Stimulated activated CD4-positive, alpha-beta T cell treated with anti-CD3 and anti-CD28 coated beads, Interleukin-12 subunit alpha, Interleukin-12 subunit beta, amount 100 ng/mL, for 24 hours (primary cell): ENCODE data around the gene FUT4.
"Not testable (repeated sequence)": the region's sequence is repeated elsewhere in the genome, so short reads cannot be mapped to it uniquely, and the experiment has no call there.

ENCODE experiments used
- DNase-seq, 2 experiments: peaks; one replicate each; pipeline ENCODE4 v3.0.0-alpha.2; 2020; ENCODE audit warnings: low read depth in 2 of 2

Gene FUT4, protein sequence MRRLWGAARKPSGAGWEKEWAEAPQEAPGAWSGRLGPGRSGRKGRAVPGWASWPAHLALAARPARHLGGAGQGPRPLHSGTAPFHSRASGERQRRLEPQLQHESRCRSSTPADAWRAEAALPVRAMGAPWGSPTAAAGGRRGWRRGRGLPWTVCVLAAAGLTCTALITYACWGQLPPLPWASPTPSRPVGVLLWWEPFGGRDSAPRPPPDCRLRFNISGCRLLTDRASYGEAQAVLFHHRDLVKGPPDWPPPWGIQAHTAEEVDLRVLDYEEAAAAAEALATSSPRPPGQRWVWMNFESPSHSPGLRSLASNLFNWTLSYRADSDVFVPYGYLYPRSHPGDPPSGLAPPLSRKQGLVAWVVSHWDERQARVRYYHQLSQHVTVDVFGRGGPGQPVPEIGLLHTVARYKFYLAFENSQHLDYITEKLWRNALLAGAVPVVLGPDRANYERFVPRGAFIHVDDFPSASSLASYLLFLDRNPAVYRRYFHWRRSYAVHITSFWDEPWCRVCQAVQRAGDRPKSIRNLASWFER

DNA sequence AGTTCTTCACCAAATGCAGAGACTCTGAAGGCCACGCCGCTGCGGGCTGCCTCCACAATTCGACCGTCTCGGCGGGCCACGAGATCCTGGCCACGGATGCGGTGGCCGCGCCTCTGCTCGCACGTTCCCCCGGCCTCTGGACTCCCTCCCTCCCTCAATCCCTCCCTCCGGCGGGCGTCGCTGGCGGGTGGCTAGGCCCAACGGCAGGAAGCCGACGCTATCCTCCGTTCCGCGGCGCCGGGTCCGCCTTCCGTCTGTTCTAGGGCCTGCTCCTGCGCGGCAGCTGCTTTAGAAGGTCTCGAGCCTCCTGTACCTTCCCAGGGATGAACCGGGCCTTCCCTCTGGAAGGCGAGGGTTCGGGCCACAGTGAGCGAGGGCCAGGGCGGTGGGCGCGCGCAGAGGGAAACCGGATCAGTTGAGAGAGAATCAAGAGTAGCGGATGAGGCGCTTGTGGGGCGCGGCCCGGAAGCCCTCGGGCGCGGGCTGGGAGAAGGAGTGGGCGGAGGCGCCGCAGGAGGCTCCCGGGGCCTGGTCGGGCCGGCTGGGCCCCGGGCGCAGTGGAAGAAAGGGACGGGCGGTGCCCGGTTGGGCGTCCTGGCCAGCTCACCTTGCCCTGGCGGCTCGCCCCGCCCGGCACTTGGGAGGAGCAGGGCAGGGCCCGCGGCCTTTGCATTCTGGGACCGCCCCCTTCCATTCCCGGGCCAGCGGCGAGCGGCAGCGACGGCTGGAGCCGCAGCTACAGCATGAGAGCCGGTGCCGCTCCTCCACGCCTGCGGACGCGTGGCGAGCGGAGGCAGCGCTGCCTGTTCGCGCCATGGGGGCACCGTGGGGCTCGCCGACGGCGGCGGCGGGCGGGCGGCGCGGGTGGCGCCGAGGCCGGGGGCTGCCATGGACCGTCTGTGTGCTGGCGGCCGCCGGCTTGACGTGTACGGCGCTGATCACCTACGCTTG lies at the start of gene FUT4:
FUT4 (plus strand) TSS at position 227 of the 951 bp plus-strand sequence; CDS start at position 440, 213 bp downstream.
- DNase-seq: peak; percentile 56 to 73

DNA sequence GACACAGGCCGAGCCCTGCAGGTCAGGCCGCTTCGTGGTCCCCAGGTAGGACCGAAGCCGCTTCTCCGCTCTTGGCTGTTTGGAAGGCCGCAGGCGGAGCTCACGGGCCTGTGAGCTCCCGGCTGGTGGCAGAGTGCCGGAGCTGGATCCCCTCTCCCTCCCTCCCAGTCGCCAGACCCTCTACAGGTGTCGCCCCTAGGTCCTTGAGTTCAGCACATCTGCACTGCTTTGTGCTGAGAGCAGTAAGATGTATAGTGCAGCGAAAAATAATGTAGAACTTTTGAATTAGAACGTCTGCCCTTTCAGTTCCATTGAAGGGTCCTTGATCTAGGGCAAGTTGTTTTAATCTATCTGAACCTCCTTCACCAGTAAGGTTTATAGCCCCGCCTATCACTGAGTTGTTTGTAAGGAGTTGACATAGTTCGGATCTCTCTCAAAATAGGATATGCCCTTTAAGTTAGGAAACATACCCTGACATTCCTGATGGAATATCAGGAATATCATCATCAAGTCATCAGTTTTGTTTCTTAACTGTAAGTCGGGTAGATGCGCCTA lies 49.5 kb upstream of the FUT4 start:
- no peak for DNase-seq

- no peak for DNase-seq
Measured at GRCh38 chr11:94500181-94500580, 43.5 kb upstream of the FUT4 start.

- DNase-seq: no peak
Measured at GRCh38 chr11:94501522-94501921, 42.2 kb upstream of the FUT4 start.

- DNase-seq: no peak
Measured at GRCh38 chr11:94504689-94505293, 38.9 kb upstream of the FUT4 start.

GRCh38 chr11:94506513-94506912 lies 37.2 kb upstream of the FUT4 start:
- not testable (repeated sequence) for DNase-seq

GRCh38 chr11:94507485-94507884 lies 36.2 kb upstream of the FUT4 start:
- DNase-seq: no peak

- DNase-seq: peak; percentile 19 to 38
Measured at GRCh38 chr11:94511932-94512781, 31.6 kb upstream of the FUT4 start, which contains the start of gene C11orf97. TSS of gene C11orf97 (plus strand) at chr11:94512461. CDS start at chr11:94512529, 68 bp downstream.

- DNase-seq: no peak
Measured at GRCh38 chr11:94513091-94513490, 30.6 kb upstream of the FUT4 start.

- DNase-seq: no peak
Measured at GRCh38 chr11:94515398-94515797, 28.3 kb upstream of the FUT4 start.

GRCh38 chr11:94516725-94517124 lies 27.0 kb upstream of the FUT4 start:
- no peak for DNase-seq

- DNase-seq: no peak
Measured at GRCh38 chr11:94518300-94518699, 25.4 kb upstream of the FUT4 start.

GRCh38 chr11:94519478-94520084 lies 24.1 kb upstream of the FUT4 start:
- no peak for DNase-seq

DNA sequence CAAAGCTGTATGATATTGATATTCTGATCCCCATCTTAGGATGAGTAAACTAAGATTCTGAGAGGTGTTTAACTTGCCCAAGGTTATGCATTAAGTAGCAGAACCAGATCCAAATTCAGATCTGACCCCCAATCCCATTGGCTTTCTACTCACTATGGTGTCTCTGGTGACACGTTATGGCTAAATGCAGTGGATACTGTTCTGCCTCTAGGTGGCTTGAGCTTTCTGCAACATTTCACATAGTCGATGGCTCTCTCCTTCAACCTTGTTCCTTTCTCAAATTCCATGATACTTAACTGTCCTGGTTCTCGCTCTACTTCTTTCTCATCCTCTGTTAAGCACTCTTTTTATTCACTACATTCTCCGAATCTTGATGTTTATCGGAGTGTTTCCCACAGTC lies 22.0 kb upstream of the FUT4 start:
- DNase-seq: no peak

- no peak for DNase-seq
Measured at GRCh38 chr11:94524341-94524740, 19.4 kb upstream of the FUT4 start.

GRCh38 chr11:94525546-94526324 lies 18.0 kb upstream of the FUT4 start:
- DNase-seq: no peak

- no peak for DNase-seq
Measured at GRCh38 chr11:94526645-94527438, 16.9 kb upstream of the FUT4 start.

GRCh38 chr11:94528551-94528950 lies 15.2 kb upstream of the FUT4 start:
- DNase-seq: no peak
